Measurements from ENCODE around the gene EZH1.
"Not testable (repeated sequence)": the region's sequence is repeated elsewhere in the genome, so short reads cannot be mapped to it uniquely, and the experiment has no call there.

The EZH1 gene

GRCh38 chr17:42772945-42773289 lies 28.1 kb upstream of the EZH1 start:
- Histone ChIP-seq H3K4me3 (ENCODE audit: insufficient read depth, low read depth, low read length, poor library complexity, severe bottlenecking) (peak overlapping the region; percentile 85), H3K9me3 (ENCODE audit: control insufficient read depth, low read length) (no peaks in the 10 kb centered on the region), H3K36me3 (ENCODE audit: control insufficient read depth, insufficient read depth, low read length) (peaks cover 21% of the 10 kb centered on the region), H3K27me3 (replicated peaks; ENCODE audit: control insufficient read depth, insufficient read depth, low read length, poor library complexity, severe bottlenecking) (no peaks in the 10 kb centered on the region), H3K4me1 (ENCODE audit: control insufficient read depth, insufficient read depth, low read length, poor library complexity, severe bottlenecking) (peaks cover 6% of the 10 kb centered on the region), H3K27ac (ENCODE audit: insufficient read depth, low read length, poor library complexity, severe bottlenecking) (peak overlapping the region; percentile 81)
- DNase-seq = no peak

- H3K27ac ChIP-seq (ENCODE audit: insufficient read depth, low read length, poor library complexity, severe bottlenecking); H3K27me3 ChIP-seq (replicated peaks; ENCODE audit: control insufficient read depth, insufficient read depth, low read length, poor library complexity, severe bottlenecking); H3K4me1 ChIP-seq (ENCODE audit: control insufficient read depth, insufficient read depth, low read length, poor library complexity, severe bottlenecking); H3K4me3 ChIP-seq (ENCODE audit: insufficient read depth, low read depth, low read length, poor library complexity, severe bottlenecking); H3K9me3 ChIP-seq (ENCODE audit: control insufficient read depth, low read length); H3K36me3 ChIP-seq (ENCODE audit: control insufficient read depth, insufficient read depth, low read length); DNase-seq: not testable (repeated sequence)
These were observed 25.1 kb upstream of the EZH1 start for GRCh38 chr17:42769964-42770363.

GRCh38 chr17:42768006-42768405 lies 23.2 kb upstream of the EZH1 start:
- H3K27ac ChIP-seq (ENCODE audit: insufficient read depth, low read length, poor library complexity, severe bottlenecking); H3K9me3 ChIP-seq (ENCODE audit: control insufficient read depth, low read length); DNase-seq; H3K36me3 ChIP-seq (ENCODE audit: control insufficient read depth, insufficient read depth, low read length); H3K4me1 ChIP-seq (ENCODE audit: control insufficient read depth, insufficient read depth, low read length, poor library complexity, severe bottlenecking); H3K4me3 ChIP-seq (ENCODE audit: insufficient read depth, low read depth, low read length, poor library complexity, severe bottlenecking): not testable (repeated sequence)
- H3K27me3 ChIP-seq (replicated peaks; ENCODE audit: control insufficient read depth, insufficient read depth, low read length, poor library complexity, severe bottlenecking) = peaks cover 10% of the 10 kb centered on the region

GRCh38 chr17:42767512-42767911 lies 22.7 kb upstream of the EZH1 start:
- Histone ChIP-seq H3K27ac (ENCODE audit: insufficient read depth, low read length, poor library complexity, severe bottlenecking) (no peak overlapping the region), H3K36me3 (ENCODE audit: control insufficient read depth, insufficient read depth, low read length) (no peaks in the 10 kb centered on the region), H3K4me1 (ENCODE audit: control insufficient read depth, insufficient read depth, low read length, poor library complexity, severe bottlenecking) (no peaks in the 10 kb centered on the region), H3K27me3 (replicated peaks; ENCODE audit: control insufficient read depth, insufficient read depth, low read length, poor library complexity, severe bottlenecking) (peaks cover 15% of the 10 kb centered on the region), H3K9me3 (ENCODE audit: control insufficient read depth, low read length) (no peaks in the 10 kb centered on the region), H3K4me3 (ENCODE audit: insufficient read depth, low read depth, low read length, poor library complexity, severe bottlenecking) (no peak overlapping the region)
- DNase-seq = no peak

GRCh38 chr17:42766124-42766523 lies 21.3 kb upstream of the EZH1 start:
- no peak for DNase-seq
- Histone ChIP-seq H3K36me3 (ENCODE audit: control insufficient read depth, insufficient read depth, low read length) (no peaks in the 10 kb centered on the region), H3K27me3 (replicated peaks; ENCODE audit: control insufficient read depth, insufficient read depth, low read length, poor library complexity, severe bottlenecking) (peaks cover 29% of the 10 kb centered on the region), H3K9me3 (ENCODE audit: control insufficient read depth, low read length) (no peaks in the 10 kb centered on the region), H3K4me3 (ENCODE audit: insufficient read depth, low read depth, low read length, poor library complexity, severe bottlenecking) (no peak overlapping the region), H3K27ac (ENCODE audit: insufficient read depth, low read length, poor library complexity, severe bottlenecking) (no peak overlapping the region), H3K4me1 (ENCODE audit: control insufficient read depth, insufficient read depth, low read length, poor library complexity, severe bottlenecking) (peaks cover 5% of the 10 kb centered on the region)

- DNase-seq = no peak
- Histone ChIP-seq H3K4me1 (ENCODE audit: control insufficient read depth, insufficient read depth, low read length, poor library complexity, severe bottlenecking) (peaks cover 9% of the 10 kb centered on the region), H3K27me3 (replicated peaks; ENCODE audit: control insufficient read depth, insufficient read depth, low read length, poor library complexity, severe bottlenecking) (peaks cover 36% of the 10 kb centered on the region), H3K9me3 (ENCODE audit: control insufficient read depth, low read length) (no peaks in the 10 kb centered on the region), H3K4me3 (ENCODE audit: insufficient read depth, low read depth, low read length, poor library complexity, severe bottlenecking) (no peak overlapping the region), H3K27ac (ENCODE audit: insufficient read depth, low read length, poor library complexity, severe bottlenecking) (no peak overlapping the region), H3K36me3 (ENCODE audit: control insufficient read depth, insufficient read depth, low read length) (no peaks in the 10 kb centered on the region)
These were observed 16.8 kb upstream of the EZH1 start for GRCh38 chr17:42761638-42762037.

- no peaks in the 10 kb centered on the region for H3K36me3 ChIP-seq (ENCODE audit: control insufficient read depth, insufficient read depth, low read length)
- no peak within 1 kb of the TSS for H3K27ac ChIP-seq (ENCODE audit: insufficient read depth, low read length, poor library complexity, severe bottlenecking)
- H3K4me1 ChIP-seq (ENCODE audit: control insufficient read depth, insufficient read depth, low read length, poor library complexity, severe bottlenecking) = peaks cover 9% of the 10 kb centered on the region
- H3K9me3 ChIP-seq (ENCODE audit: control insufficient read depth, low read length) = no peaks in the 10 kb centered on the region
- H3K4me3 ChIP-seq (ENCODE audit: insufficient read depth, low read depth, low read length, poor library complexity, severe bottlenecking) = peak within 1 kb of the TSS; percentile 37
- H3K27me3 ChIP-seq (replicated peaks; ENCODE audit: control insufficient read depth, insufficient read depth, low read length, poor library complexity, severe bottlenecking) = peaks cover 36% of the 10 kb centered on the region
- DNase-seq = no peak
These were observed 16.1 kb upstream of the EZH1 start, which contains the start of gene RAMP2 for GRCh38 chr17:42760652-42761581. Gene RAMP2 (plus strand): TSS chr17:42761227. CDS start chr17:42761262, 35 bp downstream.

- peaks cover 9% of the 10 kb centered on the region for H3K4me1 ChIP-seq (ENCODE audit: control insufficient read depth, insufficient read depth, low read length, poor library complexity, severe bottlenecking)
- H3K27me3 ChIP-seq (replicated peaks; ENCODE audit: control insufficient read depth, insufficient read depth, low read length, poor library complexity, severe bottlenecking) = peaks cover 30% of the 10 kb centered on the region
- no peaks in the 10 kb centered on the region for H3K36me3 ChIP-seq (ENCODE audit: control insufficient read depth, insufficient read depth, low read length)
- no peak overlapping the region for H3K27ac ChIP-seq (ENCODE audit: insufficient read depth, low read length, poor library complexity, severe bottlenecking)
- no peaks in the 10 kb centered on the region for H3K9me3 ChIP-seq (ENCODE audit: control insufficient read depth, low read length)
- no peak overlapping the region for H3K4me3 ChIP-seq (ENCODE audit: insufficient read depth, low read depth, low read length, poor library complexity, severe bottlenecking)
- DNase-seq = no peak
These were observed 15.3 kb upstream of the EZH1 start for GRCh38 chr17:42759982-42760651.

GRCh38 chr17:42754782-42755181 lies 9.9 kb upstream of the EZH1 start:
- H3K27me3 ChIP-seq (replicated peaks; ENCODE audit: control insufficient read depth, insufficient read depth, low read length, poor library complexity, severe bottlenecking) = no peaks in the 10 kb centered on the region
- H3K9me3 ChIP-seq (ENCODE audit: control insufficient read depth, low read length) = no peaks in the 10 kb centered on the region
- H3K4me1 ChIP-seq (ENCODE audit: control insufficient read depth, insufficient read depth, low read length, poor library complexity, severe bottlenecking) = no peaks in the 10 kb centered on the region
- no peaks in the 10 kb centered on the region for H3K36me3 ChIP-seq (ENCODE audit: control insufficient read depth, insufficient read depth, low read length)
- no peak overlapping the region for H3K27ac ChIP-seq (ENCODE audit: insufficient read depth, low read length, poor library complexity, severe bottlenecking)
- no peak for DNase-seq
- no peak overlapping the region for H3K4me3 ChIP-seq (ENCODE audit: insufficient read depth, low read depth, low read length, poor library complexity, severe bottlenecking)

GRCh38 chr17:42751628-42752027 lies 6.8 kb upstream of the EZH1 start:
- no peak overlapping the region for H3K27ac ChIP-seq (ENCODE audit: insufficient read depth, low read length, poor library complexity, severe bottlenecking)
- no peaks in the 10 kb centered on the region for H3K36me3 ChIP-seq (ENCODE audit: control insufficient read depth, insufficient read depth, low read length)
- H3K4me1 ChIP-seq (ENCODE audit: control insufficient read depth, insufficient read depth, low read length, poor library complexity, severe bottlenecking) = no peaks in the 10 kb centered on the region
- no peaks in the 10 kb centered on the region for H3K27me3 ChIP-seq (replicated peaks; ENCODE audit: control insufficient read depth, insufficient read depth, low read length, poor library complexity, severe bottlenecking)
- no peak overlapping the region for H3K4me3 ChIP-seq (ENCODE audit: insufficient read depth, low read depth, low read length, poor library complexity, severe bottlenecking)
- H3K9me3 ChIP-seq (ENCODE audit: control insufficient read depth, low read length) = no peaks in the 10 kb centered on the region
- no peak for DNase-seq

All from effector memory CD4-positive, alpha-beta T cell (primary cell).